H1 (cell line): ENCODE results near the gene TMEM225B. TPM values are rescaled to one million over a fixed set of nuclear protein-coding genes. Genes with fewer than 3 reads are reported as not detected.

ENCODE experiments used
- ASH2L ChIP-seq: fragments of 200-600, 300-600 bp; sonication (generic); IDR thresholded peaks from one replicate; pipeline ENCODE4 v1.7.1; 2017; ENCODE audit warnings: low read length
- polyA plus RNA-seq, 7 experiments: library from polyadenylated mRNA; depleted of rRNA in 3 of 7; stranded (reverse) in 5 of 7; unstranded in 2 of 7; fragments of >200 nt in 5 of 7; fragments of 200-250 nt in 2 of 7; gene quantifications; 1 replicate in 5 of 7; 2 replicates in 1 of 7; 4 replicates in 1 of 7; pipeline versions ENCODE4 v1.2.1 to v1.2.3, GENCODE V29; 2011 to 2013; ENCODE audit warnings: missing spikeins in 2 of 7, mixed read lengths in 2 of 7
- total RNA-seq: library from RNA; stranded (reverse); fragmentation: NEBNext Ultra II Directional; extraction: Animal tissue kit (Norgen Biotek cat#: 25700); gene quantifications from 2 replicates; pipeline ENCODE4 v1.2.1, GENCODE V29; 2021
- TF ChIP-seq, protein P1 (sequence below): fragments of 300-600 bp; sonication (generic); IDR thresholded peaks from 2 replicates; pipeline ENCODE4 v1.7.1; 2012; ENCODE audit warnings: low read length, moderate library complexity, mild to moderate bottlenecking, inconsistent platforms; ENCODE audit not compliant: insufficient replicate concordance

Gene TMEM225B
- total and polyA plus RNA-seq, 2 of the 8 experiments (the other 6 are each of a cell fraction or from before 2014, with no cell fraction given): 0.68 TPM; not detected in 1

DNA sequence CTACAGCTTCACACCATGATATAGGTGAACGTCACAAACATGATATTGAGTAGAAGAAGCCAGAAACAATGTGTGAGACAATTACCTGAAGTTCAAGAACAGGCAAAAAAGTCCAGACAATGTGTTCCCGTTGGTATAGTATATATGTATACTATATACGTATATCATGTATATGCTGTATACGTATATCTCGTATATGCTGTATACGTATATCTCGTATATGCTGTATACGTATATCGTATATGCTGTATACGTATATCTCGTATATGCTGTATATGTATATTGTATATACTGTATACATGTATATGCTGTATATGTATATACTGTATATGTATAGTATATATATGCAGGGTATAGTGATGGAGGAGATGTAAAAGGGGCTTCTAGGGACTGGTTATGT lies 29.4 kb downstream of the TMEM225B start (continued):
- TF ChIP-seq, protein P1, sequence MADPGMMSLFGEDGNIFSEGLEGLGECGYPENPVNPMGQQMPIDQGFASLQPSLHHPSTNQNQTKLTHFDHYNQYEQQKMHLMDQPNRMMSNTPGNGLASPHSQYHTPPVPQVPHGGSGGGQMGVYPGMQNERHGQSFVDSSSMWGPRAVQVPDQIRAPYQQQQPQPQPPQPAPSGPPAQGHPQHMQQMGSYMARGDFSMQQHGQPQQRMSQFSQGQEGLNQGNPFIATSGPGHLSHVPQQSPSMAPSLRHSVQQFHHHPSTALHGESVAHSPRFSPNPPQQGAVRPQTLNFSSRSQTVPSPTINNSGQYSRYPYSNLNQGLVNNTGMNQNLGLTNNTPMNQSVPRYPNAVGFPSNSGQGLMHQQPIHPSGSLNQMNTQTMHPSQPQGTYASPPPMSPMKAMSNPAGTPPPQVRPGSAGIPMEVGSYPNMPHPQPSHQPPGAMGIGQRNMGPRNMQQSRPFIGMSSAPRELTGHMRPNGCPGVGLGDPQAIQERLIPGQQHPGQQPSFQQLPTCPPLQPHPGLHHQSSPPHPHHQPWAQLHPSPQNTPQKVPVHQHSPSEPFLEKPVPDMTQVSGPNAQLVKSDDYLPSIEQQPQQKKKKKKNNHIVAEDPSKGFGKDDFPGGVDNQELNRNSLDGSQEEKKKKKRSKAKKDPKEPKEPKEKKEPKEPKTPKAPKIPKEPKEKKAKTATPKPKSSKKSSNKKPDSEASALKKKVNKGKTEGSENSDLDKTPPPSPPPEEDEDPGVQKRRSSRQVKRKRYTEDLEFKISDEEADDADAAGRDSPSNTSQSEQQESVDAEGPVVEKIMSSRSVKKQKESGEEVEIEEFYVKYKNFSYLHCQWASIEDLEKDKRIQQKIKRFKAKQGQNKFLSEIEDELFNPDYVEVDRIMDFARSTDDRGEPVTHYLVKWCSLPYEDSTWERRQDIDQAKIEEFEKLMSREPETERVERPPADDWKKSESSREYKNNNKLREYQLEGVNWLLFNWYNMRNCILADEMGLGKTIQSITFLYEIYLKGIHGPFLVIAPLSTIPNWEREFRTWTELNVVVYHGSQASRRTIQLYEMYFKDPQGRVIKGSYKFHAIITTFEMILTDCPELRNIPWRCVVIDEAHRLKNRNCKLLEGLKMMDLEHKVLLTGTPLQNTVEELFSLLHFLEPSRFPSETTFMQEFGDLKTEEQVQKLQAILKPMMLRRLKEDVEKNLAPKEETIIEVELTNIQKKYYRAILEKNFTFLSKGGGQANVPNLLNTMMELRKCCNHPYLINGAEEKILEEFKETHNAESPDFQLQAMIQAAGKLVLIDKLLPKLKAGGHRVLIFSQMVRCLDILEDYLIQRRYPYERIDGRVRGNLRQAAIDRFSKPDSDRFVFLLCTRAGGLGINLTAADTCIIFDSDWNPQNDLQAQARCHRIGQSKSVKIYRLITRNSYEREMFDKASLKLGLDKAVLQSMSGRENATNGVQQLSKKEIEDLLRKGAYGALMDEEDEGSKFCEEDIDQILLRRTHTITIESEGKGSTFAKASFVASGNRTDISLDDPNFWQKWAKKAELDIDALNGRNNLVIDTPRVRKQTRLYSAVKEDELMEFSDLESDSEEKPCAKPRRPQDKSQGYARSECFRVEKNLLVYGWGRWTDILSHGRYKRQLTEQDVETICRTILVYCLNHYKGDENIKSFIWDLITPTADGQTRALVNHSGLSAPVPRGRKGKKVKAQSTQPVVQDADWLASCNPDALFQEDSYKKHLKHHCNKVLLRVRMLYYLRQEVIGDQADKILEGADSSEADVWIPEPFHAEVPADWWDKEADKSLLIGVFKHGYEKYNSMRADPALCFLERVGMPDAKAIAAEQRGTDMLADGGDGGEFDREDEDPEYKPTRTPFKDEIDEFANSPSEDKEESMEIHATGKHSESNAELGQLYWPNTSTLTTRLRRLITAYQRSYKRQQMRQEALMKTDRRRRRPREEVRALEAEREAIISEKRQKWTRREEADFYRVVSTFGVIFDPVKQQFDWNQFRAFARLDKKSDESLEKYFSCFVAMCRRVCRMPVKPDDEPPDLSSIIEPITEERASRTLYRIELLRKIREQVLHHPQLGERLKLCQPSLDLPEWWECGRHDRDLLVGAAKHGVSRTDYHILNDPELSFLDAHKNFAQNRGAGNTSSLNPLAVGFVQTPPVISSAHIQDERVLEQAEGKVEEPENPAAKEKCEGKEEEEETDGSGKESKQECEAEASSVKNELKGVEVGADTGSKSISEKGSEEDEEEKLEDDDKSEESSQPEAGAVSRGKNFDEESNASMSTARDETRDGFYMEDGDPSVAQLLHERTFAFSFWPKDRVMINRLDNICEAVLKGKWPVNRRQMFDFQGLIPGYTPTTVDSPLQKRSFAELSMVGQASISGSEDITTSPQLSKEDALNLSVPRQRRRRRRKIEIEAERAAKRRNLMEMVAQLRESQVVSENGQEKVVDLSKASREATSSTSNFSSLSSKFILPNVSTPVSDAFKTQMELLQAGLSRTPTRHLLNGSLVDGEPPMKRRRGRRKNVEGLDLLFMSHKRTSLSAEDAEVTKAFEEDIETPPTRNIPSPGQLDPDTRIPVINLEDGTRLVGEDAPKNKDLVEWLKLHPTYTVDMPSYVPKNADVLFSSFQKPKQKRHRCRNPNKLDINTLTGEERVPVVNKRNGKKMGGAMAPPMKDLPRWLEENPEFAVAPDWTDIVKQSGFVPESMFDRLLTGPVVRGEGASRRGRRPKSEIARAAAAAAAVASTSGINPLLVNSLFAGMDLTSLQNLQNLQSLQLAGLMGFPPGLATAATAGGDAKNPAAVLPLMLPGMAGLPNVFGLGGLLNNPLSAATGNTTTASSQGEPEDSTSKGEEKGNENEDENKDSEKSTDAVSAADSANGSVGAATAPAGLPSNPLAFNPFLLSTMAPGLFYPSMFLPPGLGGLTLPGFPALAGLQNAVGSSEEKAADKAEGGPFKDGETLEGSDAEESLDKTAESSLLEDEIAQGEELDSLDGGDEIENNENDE: no peak
- TF ChIP-seq ASH2L: no peak
